Neural cell (in vitro differentiated cells): ENCODE data around the gene NHLRC4. TPM values are rescaled to one million over a fixed set of nuclear protein-coding genes. Genes with fewer than 3 reads are reported as not detected.

Experiments used
- H2AFZ ChIP-seq: fragments of 200-600, 300-800 bp; sonication (generic), shearing (Covaris generic); 2 replicates; pipeline ENCODE4 v1.6.0; 2014; ENCODE audit warnings: low read depth, mild to moderate bottlenecking, antibody characterized with exemption, low read length, moderate library complexity
- H3F3A ChIP-seq: fragments of 200-600 bp; shearing (Covaris generic); 2 replicates; pipeline ENCODE4 v1.6.1; 2016; ENCODE audit warnings: mild to moderate bottlenecking, moderate library complexity, mixed read lengths, antibody characterized with exemption, low read length; ENCODE audit not compliant: insufficient read depth, poor library complexity, severe bottlenecking
- H3K27ac ChIP-seq: fragments of 200-600, 300-800 bp; sonication (generic), shearing (Covaris generic); 2 replicates; pipeline ENCODE4 v1.5.1; 2014; ENCODE audit warnings: mild to moderate bottlenecking, low read length, moderate library complexity
- H3K27me3 ChIP-seq: fragments of 300-800, 200-600 bp; sonication (generic), shearing (Covaris generic); 2 replicates; pipeline ENCODE4 v1.6.0; 2014; ENCODE audit warnings: mild to moderate bottlenecking, low read depth, low read length, moderate library complexity; ENCODE audit not compliant: insufficient read depth
- H3K36me3 ChIP-seq: fragments of 300-800, 200-600 bp; sonication (generic), shearing (Covaris generic); 2 replicates; pipeline ENCODE4 v1.5.1; 2014; ENCODE audit warnings: mild to moderate bottlenecking, antibody characterized with exemption, low read length, moderate library complexity; ENCODE audit not compliant: insufficient read depth
- H3K4me2 ChIP-seq: fragments of 300-800, 200-600 bp; sonication (generic), shearing (Covaris generic); 2 replicates; pipeline ENCODE4 v1.6.0; 2014; ENCODE audit warnings: mild to moderate bottlenecking, low read length
- H3K4me3 ChIP-seq: fragments of 300-800, 200-600 bp; sonication (generic), shearing (Covaris generic); 2 replicates; pipeline ENCODE4 v1.5.1; 2014; ENCODE audit warnings: mild to moderate bottlenecking, low read length, moderate library complexity
- H3K79me2 ChIP-seq: fragments of 200-600 bp; shearing (Covaris generic); replicated peaks from 2 replicates; pipeline ENCODE4 v1.6.0; 2014; ENCODE audit warnings: mild to moderate bottlenecking, low read length, moderate library complexity; ENCODE audit not compliant: insufficient read depth
- H3K9ac ChIP-seq: fragments of 300-800, 200-600 bp; sonication (generic), shearing (Covaris generic); 2 replicates; pipeline ENCODE4 v1.6.1; 2016; ENCODE audit warnings: mild to moderate bottlenecking, low read length, mixed read lengths
- H3K9me2 ChIP-seq: fragments of 200-600 bp; shearing (Covaris generic); 2 replicates; pipeline ENCODE4 v1.6.1; 2016; ENCODE audit warnings: mild to moderate bottlenecking, low read length, mixed read lengths; ENCODE audit not compliant: insufficient read depth
- H3K9me3 ChIP-seq: fragments of 200-600, 300-800 bp; sonication (generic), shearing (Covaris generic); 2 replicates; pipeline ENCODE4 v1.6.1; 2016; ENCODE audit warnings: mild to moderate bottlenecking, mixed run types, low read length, moderate library complexity, mixed read lengths
- H4K20me1 ChIP-seq: fragments of 200-600 bp; shearing (Covaris generic); 2 replicates; pipeline ENCODE4 v1.6.1; 2016; ENCODE audit warnings: mild to moderate bottlenecking, mixed run types; ENCODE audit not compliant: insufficient read depth
- EP300 ChIP-seq: fragments of 450-650 bp; conservative IDR thresholded peaks from 2 replicates; pipeline ENCODE4 v1.6.1; 2014; ENCODE audit warnings: antibody characterized with exemption, mild to moderate bottlenecking, moderate library complexity; ENCODE audit not compliant: poor library complexity, severe bottlenecking
- EZH2 ChIP-seq: fragments of 200-600, 300-800 bp; shearing (Covaris generic), sonication (generic); IDR thresholded peaks from 2 replicates; pipeline ENCODE4 v1.6.1; 2014; ENCODE audit warnings: antibody characterized with exemption, low read length, borderline replicate concordance, mild to moderate bottlenecking; ENCODE audit not compliant: insufficient read depth, poor library complexity, severe bottlenecking
- MXI1 ChIP-seq: fragments of 450-650 bp; conservative IDR thresholded peaks from 2 replicates; pipeline ENCODE4 v1.6.1; 2014; ENCODE audit warnings: antibody characterized with exemption, mild to moderate bottlenecking; ENCODE audit not compliant: poor library complexity, severe bottlenecking
- POLR2AphosphoS5 ChIP-seq: IDR thresholded peaks from 2 replicates; pipeline ENCODE4 v1.6.1; 2012
- RAD21 ChIP-seq: fragments of 450-650 bp; conservative IDR thresholded peaks from 2 replicates; pipeline ENCODE4 v1.6.1; 2014; ENCODE audit warnings: antibody characterized with exemption, mild to moderate bottlenecking, moderate library complexity
- SMC3 ChIP-seq: fragments of 450-650 bp; conservative IDR thresholded peaks from 2 replicates; pipeline ENCODE4 v1.6.1; 2014; ENCODE audit warnings: antibody characterized with exemption, mild to moderate bottlenecking, moderate library complexity; ENCODE audit not compliant: poor library complexity
- TAF1 ChIP-seq: IDR thresholded peaks from 2 replicates; pipeline ENCODE4 v1.6.1; 2012; ENCODE audit warnings: low read depth
- polyA plus RNA-seq: library from polyadenylated mRNA; depleted of rRNA; stranded (reverse); fragments of >200 nt; gene quantifications from 2 replicates; pipeline ENCODE4 v1.2.3, GENCODE V29; 2014
- TF ChIP-seq, protein P1 (sequence below): fragments of 450-650 bp; IDR thresholded peaks from 2 replicates; pipeline ENCODE4 v1.5.1; 2014; ENCODE audit warnings: antibody characterized with exemption, mild to moderate bottlenecking, moderate library complexity; ENCODE audit not compliant: poor library complexity, severe bottlenecking
- TF ChIP-seq, protein P2 (sequence below): IDR thresholded peaks from 2 replicates; pipeline ENCODE4 v1.6.1; 2012; ENCODE audit warnings: borderline replicate concordance

Gene NHLRC4
- polyA plus RNA-seq, 1 donor from 2014 or later, result not detected

DNA sequence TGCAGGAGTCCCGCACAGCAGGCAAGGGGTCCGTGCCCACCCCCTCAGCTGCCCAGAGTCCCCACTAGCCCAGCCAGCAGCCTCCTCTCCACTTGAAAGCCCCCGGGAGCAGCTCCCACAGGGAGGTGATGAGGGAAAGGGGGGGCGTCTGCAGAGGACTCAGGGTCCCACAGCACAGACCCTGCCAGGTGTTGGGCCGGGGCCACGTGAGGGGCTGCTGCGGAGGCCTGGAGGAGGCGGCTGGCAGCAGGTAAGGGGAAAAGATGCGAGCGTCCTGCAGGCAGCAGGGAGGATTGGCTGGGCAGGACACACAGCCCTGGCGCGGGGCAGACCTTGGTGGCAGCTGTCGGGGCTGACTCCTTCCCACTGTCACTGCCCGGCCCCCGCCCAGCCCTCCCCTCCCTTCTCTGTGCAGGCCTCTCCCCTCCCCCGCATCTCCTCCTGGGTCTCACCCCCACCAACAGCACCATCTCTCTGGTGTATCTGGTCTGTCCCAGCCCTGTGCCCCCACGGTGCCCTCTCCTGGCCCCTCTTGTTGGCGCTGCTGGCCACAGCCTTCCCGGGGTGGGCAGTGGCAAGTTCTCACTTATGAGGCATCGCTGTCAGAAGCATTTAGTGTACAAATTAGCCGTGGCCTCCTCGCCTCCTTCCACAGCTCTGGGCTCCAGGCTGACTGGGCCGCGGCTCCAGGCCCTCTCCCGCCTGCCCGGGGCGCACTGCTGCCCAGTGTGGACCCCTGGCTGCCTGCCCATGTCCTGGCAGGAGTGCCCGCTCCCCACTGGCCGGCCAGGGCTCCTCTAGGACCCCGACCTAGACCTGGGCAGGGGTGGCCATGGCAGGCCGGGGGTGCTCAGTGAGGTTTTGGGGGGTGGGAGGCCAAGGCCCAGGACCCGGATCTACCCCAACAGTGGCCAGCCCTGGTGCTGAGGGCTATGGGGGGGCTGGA, 11.0 kb upstream of the NHLRC4 start:
- Histone ChIP-seq H3K27me3 (peaks cover 21% of the 10 kb centered on the region), H4K20me1 (no peaks in the 10 kb centered on the region), H3K9me3 (no peaks in the 10 kb centered on the region), H3K9me2 (no peaks in the 10 kb centered on the region), H3K9ac (no peak overlapping the region), H3K36me3 (no peaks in the 10 kb centered on the region), H3F3A (no peaks in the 10 kb centered on the region), H3K4me2 (no peak overlapping the region), H3K4me3 (no peak overlapping the region), H2AFZ (no peak overlapping the region), H3K27ac (no peak overlapping the region), H3K79me2 (no peaks in the 10 kb centered on the region)
- no peak for TF ChIP-seq RAD21
- TF ChIP-seq, protein P1, sequence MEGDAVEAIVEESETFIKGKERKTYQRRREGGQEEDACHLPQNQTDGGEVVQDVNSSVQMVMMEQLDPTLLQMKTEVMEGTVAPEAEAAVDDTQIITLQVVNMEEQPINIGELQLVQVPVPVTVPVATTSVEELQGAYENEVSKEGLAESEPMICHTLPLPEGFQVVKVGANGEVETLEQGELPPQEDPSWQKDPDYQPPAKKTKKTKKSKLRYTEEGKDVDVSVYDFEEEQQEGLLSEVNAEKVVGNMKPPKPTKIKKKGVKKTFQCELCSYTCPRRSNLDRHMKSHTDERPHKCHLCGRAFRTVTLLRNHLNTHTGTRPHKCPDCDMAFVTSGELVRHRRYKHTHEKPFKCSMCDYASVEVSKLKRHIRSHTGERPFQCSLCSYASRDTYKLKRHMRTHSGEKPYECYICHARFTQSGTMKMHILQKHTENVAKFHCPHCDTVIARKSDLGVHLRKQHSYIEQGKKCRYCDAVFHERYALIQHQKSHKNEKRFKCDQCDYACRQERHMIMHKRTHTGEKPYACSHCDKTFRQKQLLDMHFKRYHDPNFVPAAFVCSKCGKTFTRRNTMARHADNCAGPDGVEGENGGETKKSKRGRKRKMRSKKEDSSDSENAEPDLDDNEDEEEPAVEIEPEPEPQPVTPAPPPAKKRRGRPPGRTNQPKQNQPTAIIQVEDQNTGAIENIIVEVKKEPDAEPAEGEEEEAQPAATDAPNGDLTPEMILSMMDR, result no peak
- no peak for TF ChIP-seq EZH2
- TF ChIP-seq, protein P2, sequence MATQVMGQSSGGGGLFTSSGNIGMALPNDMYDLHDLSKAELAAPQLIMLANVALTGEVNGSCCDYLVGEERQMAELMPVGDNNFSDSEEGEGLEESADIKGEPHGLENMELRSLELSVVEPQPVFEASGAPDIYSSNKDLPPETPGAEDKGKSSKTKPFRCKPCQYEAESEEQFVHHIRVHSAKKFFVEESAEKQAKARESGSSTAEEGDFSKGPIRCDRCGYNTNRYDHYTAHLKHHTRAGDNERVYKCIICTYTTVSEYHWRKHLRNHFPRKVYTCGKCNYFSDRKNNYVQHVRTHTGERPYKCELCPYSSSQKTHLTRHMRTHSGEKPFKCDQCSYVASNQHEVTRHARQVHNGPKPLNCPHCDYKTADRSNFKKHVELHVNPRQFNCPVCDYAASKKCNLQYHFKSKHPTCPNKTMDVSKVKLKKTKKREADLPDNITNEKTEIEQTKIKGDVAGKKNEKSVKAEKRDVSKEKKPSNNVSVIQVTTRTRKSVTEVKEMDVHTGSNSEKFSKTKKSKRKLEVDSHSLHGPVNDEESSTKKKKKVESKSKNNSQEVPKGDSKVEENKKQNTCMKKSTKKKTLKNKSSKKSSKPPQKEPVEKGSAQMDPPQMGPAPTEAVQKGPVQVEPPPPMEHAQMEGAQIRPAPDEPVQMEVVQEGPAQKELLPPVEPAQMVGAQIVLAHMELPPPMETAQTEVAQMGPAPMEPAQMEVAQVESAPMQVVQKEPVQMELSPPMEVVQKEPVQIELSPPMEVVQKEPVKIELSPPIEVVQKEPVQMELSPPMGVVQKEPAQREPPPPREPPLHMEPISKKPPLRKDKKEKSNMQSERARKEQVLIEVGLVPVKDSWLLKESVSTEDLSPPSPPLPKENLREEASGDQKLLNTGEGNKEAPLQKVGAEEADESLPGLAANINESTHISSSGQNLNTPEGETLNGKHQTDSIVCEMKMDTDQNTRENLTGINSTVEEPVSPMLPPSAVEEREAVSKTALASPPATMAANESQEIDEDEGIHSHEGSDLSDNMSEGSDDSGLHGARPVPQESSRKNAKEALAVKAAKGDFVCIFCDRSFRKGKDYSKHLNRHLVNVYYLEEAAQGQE, result no peak
- no peak for TF ChIP-seq SMC3
- TF ChIP-seq POLR2AphosphoS5, result no peak
- no peak for TF ChIP-seq TAF1
- no peak for TF ChIP-seq EP300
- no peak for TF ChIP-seq MXI1

DNA sequence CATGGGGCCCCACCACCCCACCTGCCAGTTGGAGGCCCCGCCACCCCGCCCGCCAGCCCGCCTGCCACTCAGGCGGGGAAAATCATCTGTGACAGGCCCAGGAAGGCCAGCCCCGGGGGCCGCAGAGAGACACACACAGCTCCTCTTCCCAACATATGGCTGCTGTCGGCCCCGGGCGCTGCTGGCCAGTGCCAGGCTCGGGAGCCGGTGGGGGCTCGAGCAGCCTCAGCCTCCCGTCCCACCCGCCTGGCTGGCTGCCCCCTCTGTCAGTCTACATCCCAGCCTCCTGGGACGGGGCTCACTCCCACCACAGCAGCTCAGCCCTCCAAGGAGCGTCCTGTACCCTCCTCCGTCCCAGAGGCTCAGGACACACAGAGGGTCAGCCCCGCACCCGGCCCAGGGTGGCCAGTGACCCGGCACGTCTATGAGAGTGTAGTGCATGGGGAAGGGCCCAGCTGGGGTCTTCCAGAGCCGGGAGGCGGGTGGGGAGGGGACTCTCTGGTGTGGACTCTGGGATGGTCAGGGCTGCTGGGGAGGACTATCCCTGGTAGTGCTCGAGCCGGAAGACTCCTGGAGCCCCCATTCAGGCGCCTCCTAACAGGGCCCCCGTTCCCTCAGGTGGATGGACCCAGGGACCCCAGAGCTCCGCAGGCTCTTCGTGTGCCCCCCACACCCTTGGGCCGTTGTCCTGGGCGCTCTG, 10.2 kb upstream of the NHLRC4 start:
- H3K4me2 ChIP-seq, result no peak overlapping the region

More for the DNA sequence above, 10.2 kb upstream of the NHLRC4 start:
- Histone ChIP-seq H3K9me3 (no peaks in the 10 kb centered on the region), H3K27me3 (peaks cover 29% of the 10 kb centered on the region), H3K27ac (no peak overlapping the region), H3F3A (no peaks in the 10 kb centered on the region), H3K9ac (no peak overlapping the region), H4K20me1 (no peaks in the 10 kb centered on the region), H3K4me3 (no peak overlapping the region), H2AFZ (no peak overlapping the region), H3K79me2 (no peaks in the 10 kb centered on the region), H3K36me3 (no peaks in the 10 kb centered on the region), H3K9me2 (no peaks in the 10 kb centered on the region)
- no peak for TF ChIP-seq EZH2
- TF ChIP-seq SMC3, result no peak
- no peak for TF ChIP-seq MXI1
- no peak for TF ChIP-seq POLR2AphosphoS5
- no peak for TF ChIP-seq RAD21
- no peak for TF ChIP-seq EP300
- TF ChIP-seq, protein P1, result no peak
- TF ChIP-seq TAF1, result no peak
- TF ChIP-seq, protein P2, result no peak
